ENCODE results near the gene INPP5F. TPM values are rescaled to one million over a fixed set of nuclear protein-coding genes. Genes with fewer than 3 reads are reported as not detected.

The INPP5F gene
- total RNA-seq, 1 donor = 38.0 TPM

GRCh38 chr10:119775529-119775928 lies 49.7 kb downstream of the INPP5F start:
- no peak for DNase-seq (ENCODE audit: low read depth)
- no peak for TF ChIP-seq CTCF (IDR thresholded peaks at IDR 0.05; ENCODE audit: insufficient read depth, low read depth, low read length)
- no peak overlapping the region for H3K4me3 ChIP-seq (ENCODE audit: low read depth, low read length)

- no peak for TF ChIP-seq CTCF (IDR thresholded peaks at IDR 0.05; ENCODE audit: insufficient read depth, low read depth, low read length)
- DNase-seq (ENCODE audit: low read depth) = no peak
Measured at GRCh38 chr10:119776536-119776935, 50.7 kb downstream of the INPP5F start.

GRCh38 chr10:119777686-119778085 lies 51.8 kb downstream of the INPP5F start:
- no peak overlapping the region for H3K4me3 ChIP-seq (ENCODE audit: low read depth, low read length)
- no peak for TF ChIP-seq CTCF (IDR thresholded peaks at IDR 0.05; ENCODE audit: insufficient read depth, low read depth, low read length)
- DNase-seq (ENCODE audit: low read depth) = no peak

More at GRCh38 chr10:119776536-119776935, 50.7 kb downstream of the INPP5F start:
- H3K4me3 ChIP-seq (ENCODE audit: low read depth, low read length) = no peak overlapping the region

GRCh38 chr10:119778776-119779445 lies 53.1 kb downstream of the INPP5F start:
- H3K4me3 ChIP-seq (ENCODE audit: low read depth, low read length) = no peak overlapping the region
- TF ChIP-seq CTCF (IDR thresholded peaks at IDR 0.05; ENCODE audit: insufficient read depth, low read depth, low read length) = no peak
- DNase-seq (ENCODE audit: low read depth) = no peak

GRCh38 chr10:119780879-119781480 lies 55.1 kb downstream of the INPP5F start:
- TF ChIP-seq CTCF (IDR thresholded peaks at IDR 0.05; ENCODE audit: insufficient read depth, low read depth, low read length) = no peak
- H3K4me3 ChIP-seq (ENCODE audit: low read depth, low read length) = no peak overlapping the region
- DNase-seq (ENCODE audit: low read depth) = no peak

GRCh38 chr10:119781498-119781897 lies 55.6 kb downstream of the INPP5F start:
- DNase-seq (ENCODE audit: low read depth) = no peak
- H3K4me3 ChIP-seq (ENCODE audit: low read depth, low read length) = no peak overlapping the region
- no peak for TF ChIP-seq CTCF (IDR thresholded peaks at IDR 0.05; ENCODE audit: insufficient read depth, low read depth, low read length)

Data from fibroblast of villous mesenchyme (primary cell).